Pulmonary artery endothelial cell (primary cell): ENCODE data around the gene PCED1B. TPM values are rescaled to one million over a fixed set of nuclear protein-coding genes. Genes with fewer than 3 reads are reported as not detected.

ENCODE experiments used
- DNase-seq: peaks from one replicate; pipeline ENCODE4 v3.0.0-alpha.2; 2011; ENCODE audit warnings: low read depth, low spot score
- total RNA-seq: library from RNA; depleted of rRNA; stranded (reverse); fragments of >200 nt; gene quantifications from 2 replicates; pipeline ENCODE4 v1.2.3, GENCODE V29; 2014

Gene PCED1B
- total RNA-seq, 1 donor from 2014 or later = 0.46 TPM

DNA sequence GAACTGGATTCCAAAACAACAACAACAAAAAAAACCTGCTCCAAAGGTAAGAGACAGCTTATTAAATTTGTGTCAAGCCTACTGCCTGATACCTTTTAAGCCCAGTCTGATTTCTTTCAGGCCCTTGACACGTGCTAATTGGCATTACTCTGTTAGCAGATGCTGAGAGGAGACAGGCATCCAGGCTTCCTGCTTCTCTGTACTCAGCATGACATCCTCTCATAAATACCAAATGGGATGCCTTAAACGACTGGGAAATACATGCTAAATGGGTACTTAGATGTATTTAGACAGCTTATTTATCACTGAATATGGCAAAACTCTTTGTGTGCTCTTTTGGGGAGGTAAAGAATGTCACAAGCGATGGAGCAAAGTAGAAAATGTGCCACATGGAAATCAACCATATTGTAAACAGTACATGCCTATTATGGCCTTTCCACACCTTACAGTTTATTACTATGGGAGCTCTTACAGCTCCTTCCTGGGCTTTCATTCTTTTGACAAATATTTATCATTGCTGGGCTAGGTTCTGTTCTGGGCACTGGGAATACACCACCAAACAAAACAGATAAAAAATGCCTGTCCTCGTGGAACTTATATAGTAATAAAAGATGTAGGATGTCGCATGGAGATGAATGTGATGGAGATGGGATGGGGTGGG, 11.5 kb upstream of the PCED1B start:
- DNase-seq = no peak

DNA sequence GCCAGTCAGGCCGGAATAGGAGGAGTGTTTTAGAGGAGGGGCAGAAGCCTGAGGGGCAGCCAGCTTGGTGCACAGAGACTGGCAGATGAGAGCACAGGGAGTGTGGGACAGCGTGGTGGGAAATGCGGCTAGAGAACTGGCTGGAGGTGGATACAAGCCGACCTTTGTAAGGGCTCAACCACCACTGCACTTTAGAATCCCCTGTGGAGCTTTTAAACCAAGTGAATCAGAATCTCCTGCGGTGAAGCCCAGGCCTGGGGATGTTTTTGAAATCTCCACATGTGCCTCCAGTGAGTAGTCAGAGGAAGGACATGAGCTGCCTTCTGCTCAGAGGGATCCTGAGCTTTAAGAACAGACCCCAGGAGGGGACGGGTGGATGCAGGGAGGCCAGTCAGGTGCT, 10.9 kb upstream of the PCED1B start:
- DNase-seq = no peak

DNA sequence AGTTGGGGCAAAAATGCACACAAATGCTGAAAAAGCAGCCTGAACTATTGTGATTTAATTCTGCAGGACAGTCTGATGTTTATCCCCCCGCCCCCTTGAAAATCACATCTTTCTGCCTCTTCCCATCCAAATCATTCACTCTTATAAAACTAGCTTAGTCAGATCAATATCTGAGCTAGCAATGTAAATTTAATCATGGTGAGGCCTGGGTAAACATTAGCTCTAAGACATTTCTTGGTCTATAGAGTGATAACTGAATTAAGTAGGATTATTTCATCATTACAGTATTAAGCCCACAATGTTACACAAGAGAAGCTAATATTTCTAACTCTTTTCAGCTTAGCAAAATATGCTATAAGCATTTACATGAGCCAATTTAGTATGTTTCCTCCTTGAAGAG, 9.1 kb upstream of the PCED1B start:
- DNase-seq = no peak

DNA sequence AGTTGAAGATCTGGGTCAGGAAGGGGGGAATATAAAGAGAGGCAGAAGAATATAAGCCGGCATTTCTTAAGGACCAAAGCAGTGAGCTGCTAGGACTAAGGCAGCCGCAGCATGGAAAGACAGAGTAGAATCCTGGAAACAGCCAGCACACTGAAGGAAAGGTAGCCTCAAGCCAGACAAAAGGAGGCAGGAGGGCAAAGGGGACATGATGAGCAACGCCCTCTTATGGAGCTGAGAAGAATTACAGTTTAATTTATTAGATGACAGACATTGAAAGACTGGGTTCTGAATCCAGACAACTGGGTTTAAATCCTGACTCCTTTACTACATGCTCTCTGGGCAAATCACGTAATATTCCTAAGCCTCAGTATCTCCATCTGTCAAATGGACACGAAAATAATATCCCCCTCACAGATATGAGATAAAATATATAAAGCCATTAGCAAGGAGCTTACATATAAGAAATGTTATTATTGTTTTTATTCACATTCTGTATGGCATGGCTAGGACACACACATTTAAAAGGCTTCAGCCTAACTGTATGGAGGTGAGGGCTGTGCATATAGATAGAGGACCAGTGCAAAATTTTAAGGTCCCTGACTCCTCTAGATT, 8.1 kb upstream of the PCED1B start:
- no peak for DNase-seq

- DNase-seq = no peak
Measured at GRCh38 chr12:47073951-47074350, 5.5 kb upstream of the PCED1B start.

- no peak for DNase-seq
Measured at GRCh38 chr12:47074757-47075156, 4.7 kb upstream of the PCED1B start.

- no peak for DNase-seq
Measured at GRCh38 chr12:47075192-47076084, 4.0 kb upstream of the PCED1B start.

DNA sequence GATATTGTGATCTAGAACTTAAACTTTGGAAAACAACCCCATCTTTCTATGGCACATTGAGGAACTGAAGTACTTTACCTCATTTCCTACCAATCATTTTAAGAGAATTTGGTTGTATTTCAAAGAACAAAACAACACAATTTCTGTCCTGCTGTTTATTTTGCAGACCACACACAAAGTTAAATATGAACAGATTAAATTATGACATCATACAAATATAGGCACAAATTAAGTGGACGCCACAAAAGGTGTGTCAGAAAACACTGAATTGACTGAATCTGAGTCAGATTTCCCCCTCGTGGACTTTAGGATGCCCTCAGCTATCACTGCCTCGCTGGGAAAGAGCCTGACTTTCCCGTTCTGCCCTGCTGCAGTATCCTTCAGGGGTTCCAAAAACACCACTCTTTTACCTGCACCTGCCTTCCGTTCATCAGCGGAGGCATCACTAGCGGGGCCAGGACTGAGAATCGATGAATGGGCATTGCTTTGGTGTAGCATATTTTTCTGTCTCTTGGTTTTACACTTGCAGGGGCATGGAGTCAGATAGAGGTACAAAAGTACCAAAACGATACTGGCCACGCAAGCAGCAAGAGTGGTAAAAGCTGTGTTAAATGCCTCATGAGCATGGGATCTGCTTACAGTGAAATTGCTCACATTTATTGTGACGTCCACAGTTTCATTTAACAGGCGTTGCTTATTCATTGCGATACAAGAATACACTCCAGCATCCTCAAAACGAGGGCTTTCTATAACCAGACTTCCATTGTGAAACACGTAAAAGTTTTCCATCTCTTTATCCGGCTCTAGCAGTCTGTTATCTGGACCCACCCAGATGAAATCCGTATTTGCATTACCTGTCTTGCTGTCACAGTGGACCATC, 2.0 kb upstream of the PCED1B start:
- no peak for DNase-seq

- DNase-seq = no peak
Measured at GRCh38 chr12:47078086-47078395, 1.4 kb upstream of the PCED1B start.

GRCh38 chr12:47078733-47079467, 521 bp upstream of the PCED1B start:
- DNase-seq = no peak

GRCh38 chr12:47079981-47080724, 732 bp downstream of the PCED1B start:
- DNase-seq = peak; percentile 78

GRCh38 chr12:47080725-47081502, 1.5 kb downstream of the PCED1B start:
- no peak for DNase-seq

- DNase-seq = no peak
Measured at GRCh38 chr12:47082283-47082682, 2.9 kb downstream of the PCED1B start.

GRCh38 chr12:47082796-47083621, 3.6 kb downstream of the PCED1B start:
- no peak for DNase-seq

- no peak for DNase-seq
Measured at GRCh38 chr12:47084172-47084571, 4.8 kb downstream of the PCED1B start.

- DNase-seq = peak; percentile 35
Measured at GRCh38 chr12:47085815-47086252, 6.4 kb downstream of the PCED1B start.

DNA sequence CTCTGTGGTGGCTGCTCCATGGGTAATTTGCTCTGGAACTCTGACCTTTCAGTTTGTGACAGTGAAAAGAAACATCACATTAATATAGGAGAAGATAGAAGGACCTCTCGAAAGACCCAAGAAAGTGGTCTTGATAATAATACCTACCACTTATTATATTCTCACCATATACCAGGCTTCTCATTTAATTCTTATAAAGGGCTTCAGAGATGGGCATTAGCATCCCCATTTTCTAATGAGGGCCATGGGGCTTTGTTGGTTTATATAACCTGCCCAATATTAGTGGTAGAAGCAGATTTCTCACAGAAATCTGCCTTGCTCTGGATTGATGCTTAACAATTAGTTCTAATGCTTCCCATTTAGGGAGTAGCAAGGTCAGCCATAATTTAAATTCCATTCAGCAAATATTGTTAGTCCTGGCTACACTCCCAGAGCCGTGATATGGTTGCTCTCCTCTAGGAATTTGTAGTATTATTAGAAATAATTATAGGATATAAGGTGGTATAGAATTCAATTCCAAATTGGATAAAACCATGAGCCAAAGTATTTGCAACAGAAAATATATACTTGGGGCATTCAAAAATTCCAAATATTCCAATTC, 7.8 kb downstream of the PCED1B start:
- DNase-seq = no peak
